HuH-7.5 (cell line): ENCODE results near the gene TFF2.

Experiments used
- DNase-seq: peaks from one replicate; pipeline ENCODE4 v3.0.0; 2011; ENCODE audit warnings: low spot score

TFF2 gene

GRCh38 chr21:42366292-42367010 is 15.7 kb upstream of the TFF2 start, which contains the start of gene TFF1:
TSS of gene TFF1 (minus strand) at chr21:42366535. CDS start at chr21:42366495, 40 bp downstream.
- DNase-seq, result peak; percentile 62

GRCh38 chr21:42365770-42366169 is 15.0 kb upstream of the TFF2 start:
- no peak for DNase-seq

- no peak for DNase-seq
Observed at GRCh38 chr21:42364304-42364865, 13.6 kb upstream of the TFF2 start.

GRCh38 chr21:42363312-42363711 is 12.5 kb upstream of the TFF2 start:
- no peak for DNase-seq

- no peak for DNase-seq
Observed at GRCh38 chr21:42362700-42363099, 11.9 kb upstream of the TFF2 start.

- no peak for DNase-seq
Observed at GRCh38 chr21:42362198-42362597, 11.4 kb upstream of the TFF2 start.

GRCh38 chr21:42361286-42361685 is 10.5 kb upstream of the TFF2 start:
- no peak for DNase-seq

- DNase-seq, result no peak
Observed at GRCh38 chr21:42360317-42360716, 9.5 kb upstream of the TFF2 start.

GRCh38 chr21:42358937-42359336 is 8.1 kb upstream of the TFF2 start:
- DNase-seq, result no peak

- no peak for DNase-seq
Observed at GRCh38 chr21:42358261-42358660, 7.5 kb upstream of the TFF2 start.

- DNase-seq, result no peak
Observed at GRCh38 chr21:42357307-42357706, 6.5 kb upstream of the TFF2 start.

GRCh38 chr21:42356650-42357049 is 5.9 kb upstream of the TFF2 start:
- DNase-seq, result no peak

GRCh38 chr21:42356046-42356445 is 5.3 kb upstream of the TFF2 start:
- no peak for DNase-seq

GRCh38 chr21:42353623-42354022 is 2.8 kb upstream of the TFF2 start:
- DNase-seq, result no peak

- no peak for DNase-seq
Observed at GRCh38 chr21:42352441-42353095, 1.8 kb upstream of the TFF2 start.

GRCh38 chr21:42351626-42352440 is 1.0 kb upstream of the TFF2 start:
- DNase-seq, result no peak

GRCh38 chr21:42350318-42350910 is 380 bp downstream of the TFF2 start:
- DNase-seq, result no peak

GRCh38 chr21:42349420-42350317 is 1.1 kb downstream of the TFF2 start:
- no peak for DNase-seq

- no peak for DNase-seq
Observed at GRCh38 chr21:42348762-42349161, 2.0 kb downstream of the TFF2 start.

- no peak for DNase-seq
Observed at GRCh38 chr21:42347601-42348327, 3.0 kb downstream of the TFF2 start.
